ENCODE results near the gene ASCL2.

Gene ASCL2

GRCh38 chr11:2223153-2223794 lies 47.1 kb downstream of the ASCL2 start:
- no peak overlapping the region for H3K4me3 Mint-ChIP-seq
- no peak overlapping the region for H3K27ac Mint-ChIP-seq
- peaks cover 4% of the 10 kb centered on the region for H3K27me3 Mint-ChIP-seq
- H3K9me3 Mint-ChIP-seq (ENCODE audit: low read depth), result peaks cover 12% of the 10 kb centered on the region
- H3K4me1 Mint-ChIP-seq (ENCODE audit: low read depth), result no peaks in the 10 kb centered on the region
- peaks cover 13% of the 10 kb centered on the region for H3K36me3 Mint-ChIP-seq

- peaks cover 13% of the 10 kb centered on the region for H3K36me3 Mint-ChIP-seq
- peaks cover 4% of the 10 kb centered on the region for H3K27me3 Mint-ChIP-seq
- H3K9me3 Mint-ChIP-seq (ENCODE audit: low read depth), result peaks cover 12% of the 10 kb centered on the region
- no peak overlapping the region for H3K4me3 Mint-ChIP-seq
- H3K4me1 Mint-ChIP-seq (ENCODE audit: low read depth), result no peaks in the 10 kb centered on the region
- H3K27ac Mint-ChIP-seq, result no peak overlapping the region
These were observed 47.9 kb downstream of the ASCL2 start for GRCh38 chr11:2222451-2222850.

GRCh38 chr11:2221591-2221990 lies 48.8 kb downstream of the ASCL2 start:
- H3K27ac Mint-ChIP-seq, result no peak overlapping the region
- H3K4me3 Mint-ChIP-seq, result no peak overlapping the region
- peaks cover 13% of the 10 kb centered on the region for H3K36me3 Mint-ChIP-seq
- no peaks in the 10 kb centered on the region for H3K4me1 Mint-ChIP-seq (ENCODE audit: low read depth)
- H3K27me3 Mint-ChIP-seq, result peaks cover 4% of the 10 kb centered on the region
- H3K9me3 Mint-ChIP-seq (ENCODE audit: low read depth), result peaks cover 12% of the 10 kb centered on the region

GRCh38 chr11:2221024-2221423 lies 49.4 kb downstream of the ASCL2 start:
- Mint-ChIP-seq H3K27me3 (peaks cover 4% of the 10 kb centered on the region), H3K9me3 (ENCODE audit: low read depth) (peaks cover 12% of the 10 kb centered on the region), H3K4me3 (no peak overlapping the region), H3K27ac (no peak overlapping the region), H3K36me3 (peaks cover 13% of the 10 kb centered on the region), H3K4me1 (ENCODE audit: low read depth) (no peaks in the 10 kb centered on the region)

GRCh38 chr11:2220173-2220771 lies 50.1 kb downstream of the ASCL2 start:
- Mint-ChIP-seq H3K27ac (no peak overlapping the region), H3K9me3 (ENCODE audit: low read depth) (peaks cover 12% of the 10 kb centered on the region), H3K27me3 (peaks cover 4% of the 10 kb centered on the region), H3K4me3 (no peak overlapping the region), H3K4me1 (ENCODE audit: low read depth) (no peaks in the 10 kb centered on the region), H3K36me3 (peaks cover 11% of the 10 kb centered on the region)

GRCh38 chr11:2219318-2220017 lies 50.9 kb downstream of the ASCL2 start:
- peaks cover 4% of the 10 kb centered on the region for H3K27me3 Mint-ChIP-seq
- peaks cover 11% of the 10 kb centered on the region for H3K36me3 Mint-ChIP-seq
- peaks cover under 1% of the 10 kb centered on the region for H3K4me1 Mint-ChIP-seq (ENCODE audit: low read depth)
- no peak overlapping the region for H3K4me3 Mint-ChIP-seq
- H3K27ac Mint-ChIP-seq, result no peak overlapping the region
- peaks cover 12% of the 10 kb centered on the region for H3K9me3 Mint-ChIP-seq (ENCODE audit: low read depth)
